ENCODE results near the gene VGLL4.

Gene VGLL4

DNA sequence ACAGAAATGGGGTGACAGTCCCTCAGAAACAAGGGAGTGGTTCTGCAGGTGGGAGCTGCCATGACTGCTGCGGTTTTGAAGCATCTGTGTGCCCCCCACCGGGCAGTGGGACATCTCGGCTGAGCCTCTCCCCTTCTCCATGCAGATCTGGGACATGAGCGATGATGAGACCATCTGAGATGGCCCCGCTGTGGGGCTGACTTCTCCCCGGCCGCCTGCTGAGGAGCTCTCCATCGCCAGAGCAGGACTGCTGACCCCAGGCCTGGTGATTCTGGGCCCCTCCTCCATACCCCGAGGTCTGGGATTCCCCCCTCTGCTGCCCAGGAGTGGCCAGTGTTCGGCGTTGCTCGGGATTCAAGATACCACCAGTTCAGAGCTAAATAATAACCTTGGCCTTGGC is 89.0 kb downstream of the VGLL4 start:
- H3K4me3 ChIP-seq (ENCODE audit: control insufficient read depth, low read depth, low read length) = no peak overlapping the region
- TF ChIP-seq, protein P1, sequence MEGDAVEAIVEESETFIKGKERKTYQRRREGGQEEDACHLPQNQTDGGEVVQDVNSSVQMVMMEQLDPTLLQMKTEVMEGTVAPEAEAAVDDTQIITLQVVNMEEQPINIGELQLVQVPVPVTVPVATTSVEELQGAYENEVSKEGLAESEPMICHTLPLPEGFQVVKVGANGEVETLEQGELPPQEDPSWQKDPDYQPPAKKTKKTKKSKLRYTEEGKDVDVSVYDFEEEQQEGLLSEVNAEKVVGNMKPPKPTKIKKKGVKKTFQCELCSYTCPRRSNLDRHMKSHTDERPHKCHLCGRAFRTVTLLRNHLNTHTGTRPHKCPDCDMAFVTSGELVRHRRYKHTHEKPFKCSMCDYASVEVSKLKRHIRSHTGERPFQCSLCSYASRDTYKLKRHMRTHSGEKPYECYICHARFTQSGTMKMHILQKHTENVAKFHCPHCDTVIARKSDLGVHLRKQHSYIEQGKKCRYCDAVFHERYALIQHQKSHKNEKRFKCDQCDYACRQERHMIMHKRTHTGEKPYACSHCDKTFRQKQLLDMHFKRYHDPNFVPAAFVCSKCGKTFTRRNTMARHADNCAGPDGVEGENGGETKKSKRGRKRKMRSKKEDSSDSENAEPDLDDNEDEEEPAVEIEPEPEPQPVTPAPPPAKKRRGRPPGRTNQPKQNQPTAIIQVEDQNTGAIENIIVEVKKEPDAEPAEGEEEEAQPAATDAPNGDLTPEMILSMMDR (conservative IDR thresholded peaks at IDR 0.05; ENCODE audit: control insufficient read depth, insufficient read depth, low read depth, low read length) = no peak
- DNase-seq (ENCODE audit: low read depth) = no peak

DNA sequence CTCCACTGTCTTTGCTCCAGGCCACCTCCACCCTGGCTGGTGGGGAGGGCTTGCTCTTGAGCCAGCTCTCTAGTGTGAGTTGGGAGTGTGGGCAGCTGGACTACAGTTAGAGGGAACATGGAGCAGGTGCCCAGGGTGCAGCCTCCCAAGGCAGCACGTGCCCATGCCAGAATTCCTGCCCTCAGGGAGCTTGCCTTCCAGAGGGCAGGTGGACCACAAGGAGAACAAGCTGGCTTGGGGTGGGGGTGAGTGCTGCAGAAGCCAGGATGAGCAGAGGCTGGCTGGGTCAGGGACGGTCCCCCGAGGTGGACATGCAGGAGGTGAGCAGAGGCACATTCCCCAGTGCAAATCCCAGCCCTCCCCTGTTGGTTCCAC is 89.5 kb downstream of the VGLL4 start:
- TF ChIP-seq, protein P1 (conservative IDR thresholded peaks at IDR 0.05; ENCODE audit: control insufficient read depth, insufficient read depth, low read depth, low read length) = no peak
- DNase-seq (ENCODE audit: low read depth) = no peak
- H3K4me3 ChIP-seq (ENCODE audit: control insufficient read depth, low read depth, low read length) = no peak overlapping the region

DNA sequence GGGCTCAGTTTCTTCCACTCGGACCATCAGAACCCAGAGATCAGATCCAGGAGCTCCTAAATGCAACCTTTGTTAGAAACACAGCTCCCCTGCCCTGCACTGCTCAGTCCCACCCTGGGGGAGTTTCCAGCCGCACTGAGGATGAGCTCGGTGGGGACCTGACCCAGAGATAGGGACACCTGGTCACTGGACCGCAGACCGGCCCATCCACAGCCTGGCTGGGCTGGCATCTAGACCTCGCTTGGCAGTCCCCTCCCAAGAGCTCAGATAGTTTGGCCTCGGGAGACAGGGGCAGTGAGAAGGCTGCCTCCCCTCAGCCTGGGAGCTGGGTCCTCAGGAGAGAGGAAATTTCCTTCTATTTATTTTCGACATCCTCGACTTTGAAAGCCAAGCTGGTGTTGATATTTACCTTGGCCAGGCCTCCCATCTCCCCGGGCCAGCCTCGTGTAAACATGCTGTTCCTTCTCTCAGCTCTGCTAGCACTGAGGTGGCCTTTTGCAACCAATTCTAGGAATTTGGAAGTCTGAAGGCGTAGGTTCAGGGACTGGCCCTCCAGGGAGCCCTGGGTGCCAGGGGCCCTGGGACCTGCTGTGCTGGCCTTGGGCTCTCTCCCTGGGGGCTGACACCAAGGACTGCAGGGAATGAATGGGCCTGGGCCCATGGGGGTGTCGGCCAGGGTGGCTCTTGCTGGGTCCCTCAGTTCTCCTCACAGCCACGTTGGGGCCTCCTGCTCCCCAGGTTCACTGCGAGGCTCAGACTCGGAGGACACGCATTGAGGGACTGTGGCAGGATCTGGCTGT is 90.1 kb downstream of the VGLL4 start:
- H3K4me3 ChIP-seq (ENCODE audit: control insufficient read depth, low read depth, low read length) = no peak overlapping the region
- TF ChIP-seq, protein P1 (conservative IDR thresholded peaks at IDR 0.05; ENCODE audit: control insufficient read depth, insufficient read depth, low read depth, low read length) = no peak
- DNase-seq (ENCODE audit: low read depth) = peak; percentile 31

DNA sequence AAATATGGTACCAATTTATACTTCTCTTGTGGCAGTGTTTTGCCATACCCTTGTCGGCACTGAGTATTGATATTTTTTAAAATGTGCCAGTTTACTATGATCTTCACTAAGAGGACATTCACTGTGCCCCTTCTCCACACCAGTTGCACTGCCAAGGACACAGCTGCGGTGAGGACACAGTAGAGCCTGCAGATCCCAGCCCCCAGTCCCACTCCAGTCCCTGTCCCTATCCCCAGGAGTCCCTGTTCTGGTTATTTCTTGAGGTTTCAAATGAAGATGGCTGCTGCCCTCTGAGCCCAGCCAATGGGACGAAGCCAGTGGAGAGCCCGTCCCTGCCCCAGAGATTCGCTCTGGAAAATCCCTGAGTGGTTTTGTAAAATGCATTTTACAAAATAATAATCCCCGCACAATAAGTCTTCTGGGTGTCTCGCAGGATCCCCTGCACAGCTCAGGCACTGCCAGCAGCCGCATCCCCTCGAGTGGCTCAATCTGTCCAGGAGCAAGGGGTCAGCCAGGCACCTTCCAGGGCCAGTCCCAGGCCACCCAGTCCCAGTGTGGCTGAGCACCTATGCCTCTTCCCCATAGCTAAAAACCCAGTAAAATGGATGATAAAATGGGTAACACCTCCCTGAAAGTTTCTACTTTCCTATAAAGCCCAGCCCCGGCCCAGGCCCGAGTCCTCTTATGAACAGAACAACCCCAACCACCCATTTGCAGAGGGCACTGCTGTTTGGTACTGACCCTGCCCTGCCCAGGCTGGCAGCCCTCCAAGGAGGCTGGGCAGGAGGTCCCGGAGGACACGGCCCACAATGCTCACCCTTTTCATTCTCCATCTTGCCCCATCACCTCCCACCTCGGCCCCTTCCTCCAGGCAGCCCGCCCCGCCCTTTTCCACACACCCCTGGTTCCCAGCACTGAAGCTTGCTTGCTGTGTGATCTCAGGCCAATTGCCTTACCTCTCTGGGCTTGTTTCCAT is 91.1 kb downstream of the VGLL4 start:
- no peak overlapping the region for H3K4me3 ChIP-seq (ENCODE audit: control insufficient read depth, low read depth, low read length)
- TF ChIP-seq, protein P1 (conservative IDR thresholded peaks at IDR 0.05; ENCODE audit: control insufficient read depth, insufficient read depth, low read depth, low read length) = no peak
- DNase-seq (ENCODE audit: low read depth) = no peak

DNA sequence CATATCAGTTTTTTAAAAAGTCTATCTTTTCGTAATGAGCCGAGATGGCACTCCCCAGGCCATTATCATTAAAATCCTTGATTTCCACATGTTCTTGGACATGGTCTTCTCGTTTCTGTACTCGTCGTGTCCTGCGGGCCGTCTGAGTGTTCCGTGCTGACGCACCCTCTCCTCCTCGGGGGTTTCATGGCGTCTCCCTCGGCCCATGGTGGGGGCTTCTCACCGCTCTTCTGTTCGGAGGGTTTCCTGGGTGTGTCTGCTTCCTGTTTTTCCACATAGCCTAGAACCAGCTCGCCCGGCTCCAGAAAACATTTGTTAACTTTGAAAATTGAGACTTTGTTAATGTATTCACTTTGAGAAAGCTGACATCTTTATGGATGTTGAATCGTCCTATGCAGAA is 92.7 kb downstream of the VGLL4 start:
- TF ChIP-seq, protein P1 (conservative IDR thresholded peaks at IDR 0.05; ENCODE audit: control insufficient read depth, insufficient read depth, low read depth, low read length) = no peak
- H3K4me3 ChIP-seq (ENCODE audit: control insufficient read depth, low read depth, low read length) = no peak overlapping the region
- peak; percentile 41 for DNase-seq (ENCODE audit: low read depth)

DNA sequence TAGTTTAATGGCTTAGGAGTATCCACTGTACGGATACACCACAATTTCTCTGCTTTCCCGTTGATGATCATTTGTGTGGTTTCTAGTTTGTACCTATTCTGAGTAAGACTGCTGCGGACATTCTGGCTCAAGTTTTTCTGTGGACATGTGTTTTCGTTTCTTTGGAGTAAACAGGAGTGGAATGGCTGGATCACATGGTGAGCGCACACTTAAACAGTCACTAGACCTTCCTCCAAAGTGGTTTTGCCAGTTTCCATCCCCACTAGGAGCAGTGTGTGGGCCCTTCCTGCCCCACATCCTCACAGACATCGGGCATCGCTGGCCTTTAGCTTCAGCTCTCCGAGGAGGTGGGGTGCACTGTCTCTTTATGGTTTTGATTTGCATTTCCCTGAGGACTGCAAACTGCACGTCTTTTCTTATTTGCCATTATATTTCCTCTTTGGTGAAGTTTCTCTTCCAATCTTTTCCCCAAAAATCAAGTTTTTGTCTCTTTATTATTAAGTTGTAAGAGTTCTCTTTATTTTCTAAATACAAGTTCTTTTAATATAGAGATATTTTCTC is 94.1 kb downstream of the VGLL4 start:
- no peak overlapping the region for H3K4me3 ChIP-seq (ENCODE audit: control insufficient read depth, low read depth, low read length)
- DNase-seq (ENCODE audit: low read depth) = peak; percentile 75
- TF ChIP-seq, protein P1 (conservative IDR thresholded peaks at IDR 0.05; ENCODE audit: control insufficient read depth, insufficient read depth, low read depth, low read length) = no peak

All from fibroblast of mammary gland (primary cell).